SIG-M5 (cell line): ENCODE results near the gene UBTD1.

Source experiments
- DNase-seq: peaks from one replicate; lab custom pipeline; 2025; lab: John Stamatoyannopoulos, UW

Gene UBTD1

GRCh38 chr10:97483506-97483905 is 15.2 kb upstream of the UBTD1 start:
- no peak for DNase-seq

GRCh38 chr10:97483921-97484320 is 14.8 kb upstream of the UBTD1 start:
- DNase-seq, result no peak

GRCh38 chr10:97485647-97486281 is 13.0 kb upstream of the UBTD1 start:
- no peak for DNase-seq

DNA sequence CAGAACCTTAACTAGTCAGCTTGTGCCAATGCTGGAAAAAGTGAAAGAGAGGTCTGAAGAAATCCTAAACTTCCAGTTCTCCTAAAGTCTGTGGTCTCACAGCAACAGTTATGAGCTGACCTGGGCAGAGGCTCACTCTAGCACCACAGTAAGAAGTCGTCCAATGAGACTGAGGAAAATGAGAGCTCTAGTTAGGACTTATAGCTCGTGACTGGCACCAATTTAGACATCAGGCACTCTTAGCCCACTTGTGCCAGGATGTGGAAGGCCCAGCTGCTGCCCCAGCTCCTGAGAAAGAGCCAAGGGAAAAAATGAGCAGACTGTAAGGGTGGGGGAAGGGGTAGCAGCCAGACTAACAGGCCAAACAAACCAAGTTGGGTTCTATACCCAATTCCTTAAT is 8.1 kb upstream of the UBTD1 start:
- DNase-seq, result no peak

- no peak for DNase-seq
Measured at GRCh38 chr10:97494151-97494550, 4.6 kb upstream of the UBTD1 start.

- no peak for DNase-seq
Measured at GRCh38 chr10:97494863-97495506, 3.7 kb upstream of the UBTD1 start.

DNA sequence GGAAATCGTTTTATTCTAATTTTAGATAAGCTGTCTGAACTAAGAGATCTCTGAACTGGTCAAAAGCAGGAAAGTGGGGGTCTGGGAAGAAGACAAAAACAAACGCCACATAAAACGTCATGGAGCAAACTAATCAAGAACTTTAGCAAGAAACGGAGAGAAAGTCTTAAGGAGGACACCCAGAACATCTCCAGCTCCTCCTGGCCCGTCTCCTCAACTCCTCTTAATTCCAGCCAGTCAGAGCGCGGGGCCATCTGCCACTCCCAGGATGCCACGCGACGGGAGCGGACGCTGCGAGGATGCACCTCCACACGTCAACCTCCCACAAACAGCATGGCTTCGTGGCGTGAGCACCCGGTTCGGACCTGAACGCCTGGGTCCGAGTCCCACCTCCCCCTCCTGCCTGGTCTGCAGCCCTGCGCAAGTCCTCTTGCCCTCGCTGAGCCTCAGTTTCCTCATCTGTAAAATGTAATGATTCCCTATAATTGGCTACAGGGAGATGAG is 1.1 kb upstream of the UBTD1 start:
- peak; percentile 18 for DNase-seq

- DNase-seq, result peak; percentile 12
Measured at GRCh38 chr10:97498076-97498840, 466 bp upstream of the UBTD1 start, which contains the start of gene MMS19. Gene MMS19 (minus strand): TSS chr10:97498422. CDS start chr10:97498384, 38 bp downstream.

GRCh38 chr10:97499561-97500296 is 1.0 kb downstream of the UBTD1 start:
- DNase-seq, result no peak

GRCh38 chr10:97500297-97500575 is 1.5 kb downstream of the UBTD1 start:
- no peak for DNase-seq

GRCh38 chr10:97502916-97503315 is 4.2 kb downstream of the UBTD1 start:
- DNase-seq, result no peak

DNA sequence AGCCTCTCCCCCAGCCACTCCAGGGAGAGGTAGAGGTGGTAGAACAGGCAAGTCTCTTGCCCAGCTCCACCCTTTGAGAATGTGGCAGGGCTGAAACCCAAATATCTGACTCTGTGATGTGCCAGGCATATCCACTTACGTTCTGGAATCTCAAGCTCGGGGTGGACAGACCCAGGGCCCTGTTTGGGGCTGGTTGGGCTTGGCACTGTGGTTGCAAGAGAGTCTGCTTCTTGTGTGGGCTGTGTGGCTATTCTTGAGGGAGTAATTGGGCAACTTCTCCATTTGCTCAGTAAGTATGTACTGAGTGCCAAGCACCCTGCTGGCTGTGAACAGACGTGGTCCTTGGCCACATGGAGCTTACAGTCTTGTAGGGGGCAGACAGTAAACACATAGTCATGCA is 4.7 kb downstream of the UBTD1 start:
- DNase-seq, result no peak

DNA sequence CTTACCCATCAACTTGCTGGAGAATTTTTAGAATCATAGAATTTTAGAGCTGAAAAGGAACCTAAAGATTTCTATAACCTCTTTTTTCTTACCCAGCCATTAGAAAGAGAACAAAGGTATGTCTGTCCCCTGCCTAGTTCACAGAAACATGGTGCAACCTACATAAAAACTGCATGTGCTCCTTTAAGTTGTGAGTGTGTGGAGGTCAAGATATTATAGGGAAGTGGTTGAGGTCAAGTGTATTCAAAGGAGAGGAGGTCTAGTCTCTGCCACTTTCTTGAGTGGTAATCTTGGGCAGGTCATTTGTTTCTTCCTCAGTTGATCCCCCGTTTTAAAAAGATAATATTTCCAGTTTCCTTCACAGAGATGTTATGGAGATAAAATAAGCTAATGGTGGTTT is 6.4 kb downstream of the UBTD1 start:
- no peak for DNase-seq

DNA sequence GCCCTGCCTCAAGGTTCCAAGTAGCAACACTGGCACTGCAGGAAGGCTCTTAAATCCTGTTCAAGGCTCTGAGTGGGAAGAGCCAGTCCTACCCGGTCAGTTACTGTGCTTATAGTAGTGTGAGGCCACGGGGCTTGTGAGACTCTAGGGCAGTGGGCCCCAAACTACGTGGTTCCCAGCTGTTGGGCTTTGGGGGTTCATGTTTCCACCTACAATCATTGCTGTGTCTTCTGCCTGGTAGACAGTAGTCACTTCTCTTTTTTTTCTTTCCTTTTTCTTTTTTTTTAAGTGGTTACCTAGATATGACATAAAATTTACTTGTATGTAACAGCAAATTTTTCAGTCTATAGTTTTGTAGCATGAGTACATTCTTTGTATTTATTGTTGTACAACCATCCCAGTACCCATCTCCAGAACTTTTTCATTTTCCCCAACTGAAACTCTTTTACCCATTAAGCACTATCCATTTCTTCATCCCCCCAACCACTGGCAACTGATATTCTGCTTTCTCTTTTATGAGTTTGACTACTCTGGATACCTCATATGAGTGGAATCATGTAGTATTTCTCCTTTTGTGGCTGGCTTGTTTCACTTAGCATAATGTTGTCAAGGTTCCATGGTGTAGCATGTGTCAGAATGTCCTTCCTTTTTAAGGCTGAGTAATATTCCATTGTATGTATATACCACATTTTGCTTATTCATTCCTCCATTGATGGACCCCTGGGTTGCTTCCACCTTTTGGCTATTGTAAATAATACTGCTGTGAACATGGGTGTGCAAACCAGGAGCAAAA is 7.7 kb downstream of the UBTD1 start:
- DNase-seq, result no peak

- DNase-seq, result no peak
Measured at GRCh38 chr10:97508342-97508741, 9.6 kb downstream of the UBTD1 start.

DNA sequence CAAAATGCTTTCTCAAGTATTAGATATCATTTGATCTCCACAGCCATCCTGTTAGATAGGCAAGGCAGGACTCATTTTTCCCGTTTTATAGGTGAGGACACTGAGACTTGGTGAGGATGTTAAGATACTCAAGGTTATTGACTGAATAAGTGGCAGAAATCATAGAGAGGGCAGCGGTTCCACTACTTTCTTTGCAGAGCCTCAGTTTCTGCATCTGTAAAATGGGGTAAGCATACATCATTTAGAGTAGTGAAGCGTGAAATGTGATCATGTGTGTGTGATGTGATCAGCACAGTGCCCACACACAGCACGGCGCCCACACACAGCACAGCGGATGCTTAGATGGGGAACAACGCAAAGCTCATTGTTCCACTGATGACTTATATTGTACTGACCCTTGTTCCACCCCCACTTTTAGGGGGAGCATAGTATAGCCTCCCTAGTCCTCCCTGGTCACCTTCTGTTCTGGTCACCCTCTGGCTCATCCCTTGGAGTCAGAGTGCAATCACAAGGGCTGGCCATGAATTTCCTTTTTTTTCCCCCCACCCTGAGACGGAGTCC is 10.5 kb downstream of the UBTD1 start:
- no peak for DNase-seq

DNA sequence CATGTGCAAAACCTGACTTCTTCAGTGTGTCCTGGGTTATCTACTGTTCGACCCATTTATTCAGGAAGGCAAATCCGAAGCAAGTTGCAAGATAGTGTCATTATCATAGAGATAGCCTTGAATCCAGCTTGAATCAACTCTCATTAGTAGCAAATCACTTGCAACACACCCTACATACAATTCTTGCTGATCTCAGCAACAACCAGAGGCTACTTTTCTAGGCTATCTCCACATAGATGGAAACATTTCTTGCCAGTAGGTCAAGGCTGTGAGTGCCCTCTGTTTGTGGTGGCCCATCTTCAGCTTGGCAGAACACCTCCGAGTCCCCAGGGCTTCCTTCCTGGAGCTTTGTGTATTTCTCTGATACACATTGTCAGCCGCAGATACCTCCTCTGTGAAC is 12.0 kb downstream of the UBTD1 start:
- DNase-seq, result no peak

DNA sequence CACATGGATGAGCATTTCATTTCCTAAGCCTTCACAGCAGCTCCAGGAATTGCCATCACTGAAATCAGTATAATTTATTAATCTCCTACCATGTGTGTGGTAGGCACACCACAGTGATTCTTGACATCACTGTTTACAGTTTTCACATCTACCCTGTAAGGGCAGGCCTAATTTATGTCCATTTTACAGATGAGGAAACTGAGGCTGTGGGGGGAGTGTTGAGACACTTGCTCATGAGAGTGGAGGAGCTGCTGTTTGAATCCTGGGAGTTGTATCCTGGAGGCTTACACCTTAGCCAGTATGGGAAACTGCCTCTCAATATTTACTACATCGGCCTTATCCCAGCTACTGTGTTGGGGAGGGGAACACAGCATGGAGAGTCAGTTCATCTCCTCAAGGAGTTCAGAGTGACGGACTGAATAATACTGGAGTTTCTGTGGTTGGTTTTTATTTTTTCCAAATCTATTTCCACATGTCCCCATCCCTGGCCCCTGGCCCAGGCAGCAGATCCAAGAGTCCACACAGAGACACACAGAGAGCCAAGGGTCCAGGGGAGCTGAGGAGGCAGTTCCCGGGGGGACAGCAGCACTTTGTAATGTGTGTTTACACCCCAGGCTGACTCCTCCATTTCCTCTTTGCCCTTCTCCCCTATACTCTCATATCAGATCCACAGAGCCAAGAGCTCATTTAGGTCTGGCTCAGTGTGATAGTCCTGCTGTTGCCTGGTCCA is 13.2 kb downstream of the UBTD1 start:
- DNase-seq, result no peak

GRCh38 chr10:97512993-97513392 is 14.3 kb downstream of the UBTD1 start:
- DNase-seq, result no peak

DNA sequence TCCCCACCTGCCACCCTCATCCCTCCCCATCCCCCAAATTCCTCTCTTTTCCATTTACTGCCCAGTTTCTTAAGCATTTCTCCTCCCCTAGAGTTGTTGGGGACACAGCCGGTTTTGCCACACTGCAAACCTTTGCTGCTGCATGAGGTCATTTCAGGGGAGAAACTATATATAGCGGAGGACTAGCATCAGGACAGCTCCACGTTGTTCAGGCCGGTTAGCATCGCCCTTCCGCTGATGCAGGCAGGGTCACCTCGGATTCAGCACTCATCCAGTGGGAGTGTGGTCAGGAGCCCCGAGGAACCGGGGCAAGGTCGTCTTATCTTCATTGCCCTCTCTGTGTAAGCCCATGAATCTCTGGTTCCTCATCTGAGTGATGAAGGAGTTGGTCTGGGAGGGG is 15.6 kb downstream of the UBTD1 start:
- DNase-seq, result no peak
